GM23248 (cell line): ENCODE measurements around the gene MCRIP2. TPM values are rescaled to one million over a fixed set of nuclear protein-coding genes. Genes with fewer than 3 reads are reported as not detected.

ENCODE experiments used
- DNase-seq: peaks from one replicate; pipeline ENCODE4 v3.0.0-alpha.2; 2015
- H2AFZ ChIP-seq: fragments of 200-600 bp; sonication (generic); 2 replicates; pipeline ENCODE4 v1.6.1; 2016; ENCODE audit warnings: antibody characterized with exemption
- H3F3A ChIP-seq: fragments of 200-600 bp; sonication (generic); 2 replicates; pipeline ENCODE4 v1.6.1; 2016; ENCODE audit warnings: mild to moderate bottlenecking, antibody characterized with exemption, mixed run types; ENCODE audit not compliant: insufficient read depth
- H3K27ac ChIP-seq: fragments of 200-600 bp; sonication (generic); 2 replicates; pipeline ENCODE4 v1.5.1; 2016; ENCODE audit warnings: mild to moderate bottlenecking
- H3K27me3 ChIP-seq: fragments of 200-600 bp; sonication (generic); replicated peaks from 2 replicates; pipeline ENCODE4 v1.6.1; 2016; ENCODE audit warnings: mild to moderate bottlenecking; ENCODE audit not compliant: insufficient read depth
- H3K36me3 ChIP-seq: fragments of 200-600 bp; sonication (generic); 2 replicates; pipeline ENCODE4 v1.6.1; 2016; ENCODE audit warnings: low read depth, mild to moderate bottlenecking
- H3K4me1 ChIP-seq: fragments of 200-600 bp; sonication (generic); 2 replicates; pipeline ENCODE4 v1.6.1; 2016; ENCODE audit warnings: mild to moderate bottlenecking; ENCODE audit not compliant: insufficient read depth
- H3K4me2 ChIP-seq: fragments of 200-600 bp; sonication (generic); one replicate; pipeline ENCODE4 v1.6.1; 2016; ENCODE audit warnings: mild to moderate bottlenecking; ENCODE audit not compliant: unreplicated experiment
- H3K4me3 ChIP-seq: fragments of 200-600 bp; sonication (generic); 2 replicates; pipeline ENCODE4 v1.5.1; 2016; ENCODE audit warnings: mild to moderate bottlenecking
- H3K79me2 ChIP-seq: fragments of 200-600 bp; sonication (generic); 2 replicates; pipeline ENCODE4 v1.6.1; 2016; ENCODE audit warnings: mild to moderate bottlenecking; ENCODE audit not compliant: insufficient read depth
- H3K9ac ChIP-seq: fragments of 200-600 bp; sonication (generic); 2 replicates; pipeline ENCODE4 v1.6.1; 2016; ENCODE audit warnings: mild to moderate bottlenecking
- H3K9me2 ChIP-seq: fragments of 200-600 bp; sonication (generic); 2 replicates; pipeline ENCODE4 v1.6.1; 2016; ENCODE audit warnings: mixed run types, mild to moderate bottlenecking, moderate library complexity; ENCODE audit not compliant: insufficient read depth
- H3K9me3 ChIP-seq: fragments of 200-600 bp; sonication (generic); one replicate; pipeline ENCODE4 v1.6.1; 2017; ENCODE audit warnings: low read depth
- H4K20me1 ChIP-seq: fragments of 200-600 bp; sonication (generic); 2 replicates; pipeline ENCODE4 v1.6.0; 2016; ENCODE audit not compliant: insufficient read depth
- EZH2 ChIP-seq: fragments of 200-600 bp; sonication (generic); IDR thresholded peaks from 2 replicates; pipeline ENCODE4 v1.6.1; 2018; ENCODE audit warnings: antibody characterized with exemption, mild to moderate bottlenecking; ENCODE audit not compliant: insufficient read depth, poor library complexity, severe bottlenecking
- EZH2phosphoT487 ChIP-seq: fragments of 200-600 bp; sonication (generic); IDR thresholded peaks from 2 replicates; pipeline ENCODE4 v1.6.1; 2018; ENCODE audit warnings: antibody characterized with exemption, moderate library complexity, mild to moderate bottlenecking, low read depth; ENCODE audit not compliant: insufficient read depth
- WGBS, 2 experiments: methylation state at CpG; one replicate each; pipeline ENCODE4 v1.1.6; 2015 to 2017; ENCODE audit warnings: low lambda C conversion rate in 2 of 2, low coverage in 1 of 2; ENCODE audit errors: missing lambda C conversion rate in 2 of 2; 5-methylcytosine and 5-hydroxymethylcytosine counted together
- in situ Hi-C: fragments of 300-500 bp; cut with MboI; formaldehyde crosslinking; loops from 2 replicates; pipeline ENCODE4 v1.15.0; 2020
- polyA plus RNA-seq: library from polyadenylated mRNA; unstranded; fragments of >200 nt; fragmentation: Nextera tagmentation; extraction: Ambion mirVana; gene quantifications from 2 replicates; pipeline ENCODE4 v1.2.1, GENCODE V29; 2016
- total RNA-seq: library from RNA; depleted of rRNA; stranded (reverse); fragments of >200 nt; shearing (Covaris generic); gene quantifications from 2 replicates; pipeline ENCODE4 v1.2.3, GENCODE V29; 2014

Gene MCRIP2
- total and polyA plus RNA-seq, 2 experiments from 2014 or later, result 22.6 to 30.4 TPM

DNA sequence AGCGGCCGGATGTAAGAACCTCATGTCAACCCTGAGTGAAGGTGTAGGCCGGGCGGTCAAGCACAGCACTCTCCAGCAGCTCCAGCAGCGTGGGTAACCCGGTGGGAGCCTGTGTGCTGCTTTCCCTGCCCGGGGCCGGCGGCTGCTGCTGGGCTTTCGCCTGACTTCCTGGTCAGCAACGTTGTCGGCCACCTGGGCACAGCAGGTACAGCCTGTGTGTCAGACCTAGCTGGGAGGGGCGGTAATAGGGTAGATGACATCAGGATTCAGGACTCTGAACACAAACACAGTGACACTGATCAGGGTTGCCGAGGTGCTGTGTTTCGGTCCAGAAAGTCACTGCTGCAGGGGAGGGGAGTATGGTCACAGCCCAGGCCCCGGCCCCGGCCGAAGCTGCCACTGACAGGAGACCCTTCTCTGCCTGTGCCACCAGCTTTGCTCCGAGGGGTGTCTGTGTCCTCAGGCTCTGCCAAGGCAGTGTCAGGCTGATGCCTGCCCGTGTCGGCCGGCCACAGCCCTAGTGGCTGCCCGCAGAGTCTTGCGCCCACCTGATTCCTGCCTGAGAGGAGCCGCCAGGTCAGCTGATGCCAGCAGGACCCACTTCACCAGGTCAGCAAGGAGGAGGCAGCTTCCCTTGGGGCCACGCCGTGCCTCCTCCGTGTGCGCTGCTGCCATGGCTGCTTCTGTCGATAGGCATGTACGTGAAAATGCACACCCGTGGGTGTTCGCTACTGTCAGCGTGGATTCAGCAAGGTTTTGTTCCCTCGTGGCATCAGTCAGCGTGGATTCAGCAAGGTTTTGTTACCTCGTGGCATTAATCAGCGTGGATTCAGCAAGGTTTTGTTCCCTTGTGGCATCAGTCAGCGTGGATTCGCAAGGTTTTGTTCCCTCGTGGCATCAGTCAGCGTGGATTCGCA lies 42.5 kb upstream of the MCRIP2 start:
- H3K4me1 ChIP-seq, result no peaks in the 10 kb centered on the region
- H3K9me3 ChIP-seq, result no peaks in the 10 kb centered on the region
- no peaks in the 10 kb centered on the region for H3K27me3 ChIP-seq
- TF ChIP-seq EZH2 (no peak), EZH2phosphoT487 (no peak)
- H3K9me2 ChIP-seq, result no peaks in the 10 kb centered on the region
- H2AFZ ChIP-seq, result no peak overlapping the region
- H3K9ac ChIP-seq, result no peak overlapping the region
- DNase-seq, result no peak
- H3K4me2 ChIP-seq, result no peak overlapping the region
- H3F3A ChIP-seq, result no peaks in the 10 kb centered on the region
- H3K79me2 ChIP-seq, result peaks cover 70% of the 10 kb centered on the region
- no peaks in the 10 kb centered on the region for H4K20me1 ChIP-seq
- H3K4me3 ChIP-seq, result no peak overlapping the region
- H3K36me3 ChIP-seq, result no peaks in the 10 kb centered on the region
- H3K27ac ChIP-seq, result no peak overlapping the region
- in situ Hi-C loops, result no loop called here
- WGBS, 2 experiments, result 98 to 99% methylated on average over 39 to 42 of the region's 43 CpGs

DNA sequence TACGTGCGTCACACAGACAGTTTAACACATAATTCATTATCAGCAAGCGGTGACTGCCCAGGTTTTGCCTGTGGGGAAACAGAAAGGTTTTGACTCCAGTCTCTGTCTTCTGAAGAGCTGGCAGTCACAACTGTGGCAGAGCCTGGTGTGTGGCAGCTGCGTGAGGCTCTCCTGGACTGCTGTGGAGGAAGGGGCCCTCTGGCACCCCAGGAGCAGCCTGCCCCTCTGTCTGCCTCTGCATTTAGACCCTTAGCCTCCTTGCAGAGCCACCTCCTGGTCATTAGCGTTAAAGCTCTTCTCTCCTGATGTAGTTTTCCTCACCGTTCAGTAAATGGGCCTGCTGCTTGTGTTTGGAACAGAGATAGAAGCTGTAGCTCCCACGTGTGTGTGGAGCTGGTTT lies 40.8 kb upstream of the MCRIP2 start:
- no peak for DNase-seq

DNA sequence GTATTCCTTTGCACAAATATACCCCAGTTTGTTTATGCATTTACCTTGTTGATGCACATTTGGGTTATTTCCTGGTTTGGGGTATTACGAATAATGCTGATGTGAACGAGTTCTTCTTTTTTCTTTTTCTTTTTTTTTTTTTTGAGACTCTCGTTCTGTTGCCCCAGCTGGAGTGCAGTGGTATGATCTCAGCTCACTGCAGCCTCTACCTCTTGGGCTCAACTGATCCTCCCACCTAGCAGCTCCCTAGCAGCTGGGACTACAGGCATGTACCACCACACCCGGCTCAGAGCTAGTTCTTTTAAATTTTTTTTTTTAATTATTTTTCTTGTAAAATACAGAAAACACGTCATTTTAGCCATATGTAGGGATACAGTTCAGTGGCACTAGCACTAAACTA lies 37.7 kb upstream of the MCRIP2 start:
- in situ Hi-C loops, result no loop called here
- DNase-seq, result no peak
- no peaks in the 10 kb centered on the region for H3K9me2 ChIP-seq
- H3K4me2 ChIP-seq, result no peak overlapping the region
- H4K20me1 ChIP-seq, result no peaks in the 10 kb centered on the region
- no peak overlapping the region for H3K27ac ChIP-seq
- no peak overlapping the region for H3K9ac ChIP-seq
- no peak overlapping the region for H3K4me3 ChIP-seq
- H3K4me1 ChIP-seq, result no peaks in the 10 kb centered on the region
- no peaks in the 10 kb centered on the region for H3F3A ChIP-seq
- peaks cover 68% of the 10 kb centered on the region for H3K79me2 ChIP-seq
- WGBS, 2 experiments, result 76 to 78% methylated on average over 5 of the region's 5 CpGs
- H3K9me3 ChIP-seq, result no peaks in the 10 kb centered on the region
- H2AFZ ChIP-seq, result no peak overlapping the region
- no peak for TF ChIP-seq EZH2
- no peak for TF ChIP-seq EZH2phosphoT487
- H3K36me3 ChIP-seq, result no peaks in the 10 kb centered on the region
- H3K27me3 ChIP-seq, result no peaks in the 10 kb centered on the region

More for the DNA sequence above, 40.8 kb upstream of the MCRIP2 start:
- no peak overlapping the region for H3K9ac ChIP-seq
- no peak overlapping the region for H2AFZ ChIP-seq
- no peak for TF ChIP-seq EZH2
- no peak for TF ChIP-seq EZH2phosphoT487
- no peaks in the 10 kb centered on the region for H3K9me3 ChIP-seq
- no peak overlapping the region for H3K4me3 ChIP-seq
- H3K79me2 ChIP-seq, result peaks cover 70% of the 10 kb centered on the region
- H3K27me3 ChIP-seq, result no peaks in the 10 kb centered on the region
- no peaks in the 10 kb centered on the region for H3K36me3 ChIP-seq
- no peaks in the 10 kb centered on the region for H4K20me1 ChIP-seq
- H3K27ac ChIP-seq, result no peak overlapping the region
- no peaks in the 10 kb centered on the region for H3K9me2 ChIP-seq
- H3K4me2 ChIP-seq, result no peak overlapping the region
- no peaks in the 10 kb centered on the region for H3F3A ChIP-seq
- H3K4me1 ChIP-seq, result no peaks in the 10 kb centered on the region
- in situ Hi-C loops, result no loop called here
- 70 to 73% methylated on average over 7 of the region's 7 CpGs for WGBS, 2 experiments

DNA sequence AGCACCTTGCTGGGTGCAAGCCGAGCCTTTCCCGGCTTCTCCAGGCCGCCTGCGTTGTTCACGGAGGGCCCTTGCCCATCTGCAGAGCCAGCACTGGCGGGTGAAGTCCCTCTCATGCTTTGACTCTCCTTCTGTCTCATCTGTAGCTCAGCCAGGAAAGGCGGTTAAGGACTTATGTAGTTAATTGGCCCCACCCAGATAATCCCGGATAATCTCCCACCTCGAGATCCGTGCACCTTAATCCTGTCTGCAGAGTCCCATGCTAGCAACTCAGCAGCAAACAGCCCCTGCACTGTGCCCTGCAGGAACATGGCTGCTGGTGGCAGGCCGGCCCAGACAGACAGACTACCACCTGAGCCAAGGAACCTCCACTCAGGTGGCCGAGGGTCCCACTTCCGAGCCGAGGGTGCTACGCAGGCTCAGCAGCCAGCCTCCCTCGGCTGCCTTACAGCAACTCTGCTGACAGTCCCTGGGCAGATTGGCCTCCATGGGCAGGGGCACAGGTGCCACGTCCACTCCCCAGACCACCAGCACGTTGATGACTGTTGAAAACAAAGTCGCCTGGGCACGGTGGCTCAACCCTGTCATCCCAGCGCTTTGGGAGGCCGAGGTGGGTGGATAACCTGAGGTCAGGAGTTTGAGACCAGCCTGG lies 34.8 kb upstream of the MCRIP2 start:
- Histone ChIP-seq H3K9ac (no peak overlapping the region), H3K27ac (no peak overlapping the region), H3K4me3 (no peak overlapping the region), H3K36me3 (no peaks in the 10 kb centered on the region), H3K9me2 (no peaks in the 10 kb centered on the region), H3K9me3 (no peaks in the 10 kb centered on the region), H3K4me2 (no peak overlapping the region), H2AFZ (no peak overlapping the region), H3K79me2 (peaks cover 60% of the 10 kb centered on the region), H3K4me1 (no peaks in the 10 kb centered on the region), H3F3A (no peaks in the 10 kb centered on the region), H4K20me1 (no peaks in the 10 kb centered on the region), H3K27me3 (no peaks in the 10 kb centered on the region)
- no peak for DNase-seq
- no peak for TF ChIP-seq EZH2phosphoT487
- TF ChIP-seq EZH2, result no peak
- in situ Hi-C loops, result no loop called here
- WGBS, 2 experiments, result 93 to 94% methylated on average over 22 of the region's 22 CpGs
